GM12873 (cell line): ENCODE data around the gene ADAMTS14.

Experiments
- TF ChIP-seq, protein P1 (sequence below): IDR thresholded peaks from 2 replicates; pipeline ENCODE4 v1.5.1; 2012; ENCODE audit warnings: low read depth, mild to moderate bottlenecking, moderate library complexity, low read length, control low read depth; ENCODE audit not compliant: insufficient read depth; ENCODE audit errors: missing control alignments

ADAMTS14 gene

DNA sequence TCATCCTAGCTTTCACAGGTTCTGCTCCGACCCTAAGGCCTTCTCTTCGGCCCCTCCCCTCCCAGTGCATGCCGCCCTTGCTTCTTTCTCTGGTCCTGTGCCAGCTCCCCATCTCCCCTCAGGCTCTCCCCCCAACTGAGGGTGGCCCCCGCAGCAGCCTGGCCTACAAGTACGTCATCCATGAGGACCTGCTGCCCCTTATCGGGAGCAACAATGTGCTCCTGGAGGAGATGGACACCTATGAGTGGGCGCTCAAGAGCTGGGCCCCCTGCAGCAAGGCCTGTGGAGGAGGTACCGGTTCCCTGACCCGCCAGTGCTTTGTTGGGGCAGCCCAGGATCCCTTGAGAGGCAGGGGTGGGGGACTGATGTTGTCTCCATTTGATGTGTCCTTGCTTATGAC, 79.0 kb downstream of the ADAMTS14 start:
- TF ChIP-seq, protein P1, sequence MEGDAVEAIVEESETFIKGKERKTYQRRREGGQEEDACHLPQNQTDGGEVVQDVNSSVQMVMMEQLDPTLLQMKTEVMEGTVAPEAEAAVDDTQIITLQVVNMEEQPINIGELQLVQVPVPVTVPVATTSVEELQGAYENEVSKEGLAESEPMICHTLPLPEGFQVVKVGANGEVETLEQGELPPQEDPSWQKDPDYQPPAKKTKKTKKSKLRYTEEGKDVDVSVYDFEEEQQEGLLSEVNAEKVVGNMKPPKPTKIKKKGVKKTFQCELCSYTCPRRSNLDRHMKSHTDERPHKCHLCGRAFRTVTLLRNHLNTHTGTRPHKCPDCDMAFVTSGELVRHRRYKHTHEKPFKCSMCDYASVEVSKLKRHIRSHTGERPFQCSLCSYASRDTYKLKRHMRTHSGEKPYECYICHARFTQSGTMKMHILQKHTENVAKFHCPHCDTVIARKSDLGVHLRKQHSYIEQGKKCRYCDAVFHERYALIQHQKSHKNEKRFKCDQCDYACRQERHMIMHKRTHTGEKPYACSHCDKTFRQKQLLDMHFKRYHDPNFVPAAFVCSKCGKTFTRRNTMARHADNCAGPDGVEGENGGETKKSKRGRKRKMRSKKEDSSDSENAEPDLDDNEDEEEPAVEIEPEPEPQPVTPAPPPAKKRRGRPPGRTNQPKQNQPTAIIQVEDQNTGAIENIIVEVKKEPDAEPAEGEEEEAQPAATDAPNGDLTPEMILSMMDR, result no peak

- TF ChIP-seq, protein P1, result no peak
Observed at GRCh38 chr10:70751991-70752390, 79.7 kb downstream of the ADAMTS14 start.

GRCh38 chr10:70752571-70752970, 80.3 kb downstream of the ADAMTS14 start:
- TF ChIP-seq, protein P1, result no peak

- TF ChIP-seq, protein P1, result no peak
Observed at GRCh38 chr10:70753026-70753663, 80.8 kb downstream of the ADAMTS14 start.

DNA sequence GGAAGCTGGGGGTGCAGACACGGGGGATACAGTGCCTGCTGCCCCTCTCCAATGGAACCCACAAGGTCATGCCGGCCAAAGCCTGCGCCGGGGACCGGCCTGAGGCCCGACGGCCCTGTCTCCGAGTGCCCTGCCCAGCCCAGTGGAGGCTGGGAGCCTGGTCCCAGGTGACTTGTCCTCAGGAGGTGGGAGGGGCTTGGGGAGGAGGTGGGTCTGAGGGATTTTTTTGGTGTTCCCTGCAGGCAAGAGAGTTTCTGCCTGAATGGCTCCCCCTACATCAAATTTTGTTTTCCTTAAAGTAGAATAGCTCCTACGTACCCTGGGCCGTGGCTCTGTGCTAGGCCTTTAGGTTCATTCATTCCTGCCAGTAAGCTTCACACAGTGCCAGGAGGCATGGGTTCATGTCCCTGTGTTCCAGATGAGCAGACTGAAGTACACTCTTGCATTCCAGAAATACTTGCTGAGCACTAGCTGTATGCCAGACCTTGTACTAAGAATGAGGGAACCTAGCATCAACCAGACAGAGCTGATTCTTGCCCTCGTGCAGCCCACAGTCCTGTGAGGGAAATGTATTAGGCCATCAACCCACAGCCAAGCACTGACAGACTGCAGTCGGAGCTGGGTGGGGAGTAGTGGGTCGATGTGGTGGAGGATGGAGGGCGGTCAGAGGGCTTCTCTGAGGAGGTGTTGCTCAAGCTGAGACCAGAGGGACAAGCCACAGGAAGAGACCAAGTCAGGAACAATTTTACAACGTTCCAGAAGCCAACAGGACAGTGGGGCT, 81.7 kb downstream of the ADAMTS14 start:
- TF ChIP-seq, protein P1, result no peak

DNA sequence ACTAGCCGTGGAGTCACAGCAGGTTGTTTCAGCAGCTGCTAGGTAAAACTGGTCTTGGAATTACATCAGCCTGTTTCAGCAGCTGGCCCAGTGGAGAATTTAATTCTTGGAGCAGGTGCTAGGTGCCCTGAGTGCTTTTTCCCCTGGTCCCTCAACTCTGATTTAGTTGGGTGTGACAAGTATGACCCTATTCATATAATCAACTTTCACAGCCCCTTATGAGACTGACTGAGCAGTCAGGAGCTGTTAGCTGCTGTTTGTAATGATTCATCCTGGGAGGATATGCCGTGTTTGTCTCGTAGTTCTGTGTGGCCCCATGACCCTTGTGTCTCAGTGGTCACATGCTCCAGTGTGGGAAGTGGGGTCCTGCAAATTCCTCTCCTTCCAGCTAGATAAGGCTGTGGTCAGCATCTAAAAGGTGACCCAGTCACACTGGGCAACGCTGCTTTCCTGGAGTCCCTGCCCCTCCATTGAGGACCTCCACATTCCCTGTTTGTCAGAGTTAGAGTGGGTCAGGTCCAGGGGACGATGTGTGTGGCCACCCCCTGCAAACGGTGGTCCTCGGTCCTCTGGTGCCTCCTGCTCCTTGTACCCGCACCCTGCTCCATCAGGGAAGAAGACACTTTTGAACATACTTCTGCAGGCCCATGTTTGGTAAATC, 84.5 kb downstream of the ADAMTS14 start:
- TF ChIP-seq, protein P1, result no peak

GRCh38 chr10:70757856-70758255, 85.5 kb downstream of the ADAMTS14 start:
- TF ChIP-seq, protein P1, result no peak
